Activated CD4-positive, alpha-beta memory T cell treated with anti-CD3 and anti-CD28 coated beads for 36 hours (primary cell): Measurements from ENCODE around the gene CD99. TPM values are rescaled to one million over a fixed set of nuclear protein-coding genes. Genes with fewer than 3 reads are reported as not detected.
A peak's percentile ranks its signal among the peaks of the same experiment; 100 is the strongest.

Experiments used
- CTCF ChIA-PET: fragments of 350-600 bp; sonication (Branson Sonifier 250); formaldehyde crosslinking; loops from one replicate; lab custom pipeline; 2021; ENCODE audit warnings: antibody characterized with exemption, inconsistent platforms; lab: Charles Lee
- POLR2A ChIA-PET: fragments of 350-600 bp; sonication (Branson Sonifier 250); formaldehyde crosslinking; loops from one replicate; lab custom pipeline; 2021; ENCODE audit warnings: antibody characterized with exemption; lab: Charles Lee
- DNase-seq: peaks from one replicate; pipeline ENCODE4 v3.0.0-alpha.2; 2020
- H3K27ac Mint-ChIP-seq: one replicate; pipeline ENCODE4 v1.8.0; 2021; ENCODE audit warnings: mixed read lengths
- H3K27me3 Mint-ChIP-seq: one replicate; pipeline ENCODE4 v1.8.0; 2021; ENCODE audit warnings: mixed read lengths
- H3K36me3 Mint-ChIP-seq: one replicate; pipeline ENCODE4 v1.8.0; 2021; ENCODE audit warnings: mixed read lengths
- H3K4me1 Mint-ChIP-seq: one replicate; pipeline ENCODE4 v1.8.0; 2021; ENCODE audit warnings: low read depth, mixed read lengths
- H3K4me3 Mint-ChIP-seq: one replicate; pipeline ENCODE4 v1.8.0; 2021; ENCODE audit warnings: mild to moderate bottlenecking, mixed read lengths
- H3K9me3 Mint-ChIP-seq: one replicate; pipeline ENCODE4 v1.8.0; 2021; ENCODE audit warnings: mixed read lengths
- intact Hi-C: fragments of 100-400 bp; cut with micrococcal nuclease; formaldehyde crosslinking; loops from one replicate; pipeline ENCODE4 v1.15.1; 2023
- total RNA-seq, 2 experiments: library from RNA; stranded (reverse); gene quantifications; one replicate each; pipeline ENCODE4 v1.2.3, GENCODE V29; 2021

The CD99 gene
- total RNA-seq, 2 experiments from 2014 or later = 282 to 283 TPM

- no peaks in the 10 kb centered on the region for H3K9me3 Mint-ChIP-seq
- no peaks in the 10 kb centered on the region for H3K27me3 Mint-ChIP-seq
- POLR2A ChIA-PET = no interaction called here
- H3K4me1 Mint-ChIP-seq = no peaks in the 10 kb centered on the region
- no peak for DNase-seq
- CTCF ChIA-PET = no interaction called here
- peaks cover 8% of the 10 kb centered on the region for H3K36me3 Mint-ChIP-seq
- H3K27ac Mint-ChIP-seq = no peak overlapping the region
- no peak overlapping the region for H3K4me3 Mint-ChIP-seq
- intact Hi-C loops = no loop called here
Observed at GRCh38 chrX:2677764-2678163, 13.3 kb upstream of the CD99 start.

GRCh38 chrX:2678583-2678982 is 12.5 kb upstream of the CD99 start:
- intact Hi-C loops = no loop called here
- ChIA-PET POLR2A (no interaction called here), CTCF (no interaction called here)
- Mint-ChIP-seq H3K36me3 (peaks cover 5% of the 10 kb centered on the region), H3K4me3 (no peak overlapping the region), H3K27me3 (no peaks in the 10 kb centered on the region), H3K9me3 (no peaks in the 10 kb centered on the region), H3K4me1 (no peaks in the 10 kb centered on the region), H3K27ac (no peak overlapping the region)
- no peak for DNase-seq

GRCh38 chrX:2679534-2680485 is 11.3 kb upstream of the CD99 start:
- no peak overlapping the region for H3K27ac Mint-ChIP-seq
- ChIA-PET POLR2A (no interaction called here), CTCF (no interaction called here)
- H3K27me3 Mint-ChIP-seq = no peaks in the 10 kb centered on the region
- no peak overlapping the region for H3K4me3 Mint-ChIP-seq
- intact Hi-C loops = no loop called here
- DNase-seq = no peak
- H3K4me1 Mint-ChIP-seq = no peaks in the 10 kb centered on the region
- no peaks in the 10 kb centered on the region for H3K9me3 Mint-ChIP-seq
- H3K36me3 Mint-ChIP-seq = peaks cover 5% of the 10 kb centered on the region

- H3K27me3 Mint-ChIP-seq = no peaks in the 10 kb centered on the region
Observed at GRCh38 chrX:2680486-2681348, 10.4 kb upstream of the CD99 start.

GRCh38 chrX:2682565-2683177 is 8.4 kb upstream of the CD99 start:
- POLR2A ChIA-PET = no interaction called here
- intact Hi-C loops = no loop called here
- CTCF ChIA-PET = no interaction called here
- Mint-ChIP-seq H3K9me3 (no peaks in the 10 kb centered on the region), H3K27me3 (no peaks in the 10 kb centered on the region), H3K36me3 (peaks cover 5% of the 10 kb centered on the region), H3K4me3 (no peak overlapping the region), H3K27ac (no peak overlapping the region), H3K4me1 (no peaks in the 10 kb centered on the region)
- DNase-seq = no peak

More at GRCh38 chrX:2680486-2681348, 10.4 kb upstream of the CD99 start:
- intact Hi-C loops = no loop called here
- Mint-ChIP-seq H3K9me3 (no peaks in the 10 kb centered on the region), H3K36me3 (peaks cover 5% of the 10 kb centered on the region), H3K4me3 (no peak overlapping the region), H3K4me1 (no peaks in the 10 kb centered on the region), H3K27ac (peak overlapping the region; percentile 42)
- ChIA-PET POLR2A (no interaction called here), CTCF (no interaction called here)
- no peak for DNase-seq

- intact Hi-C loops = no loop called here
- Mint-ChIP-seq H3K27ac (no peak overlapping the region), H3K4me1 (no peaks in the 10 kb centered on the region), H3K4me3 (no peak overlapping the region), H3K27me3 (no peaks in the 10 kb centered on the region), H3K36me3 (peaks cover 5% of the 10 kb centered on the region), H3K9me3 (no peaks in the 10 kb centered on the region)
- CTCF ChIA-PET = no interaction called here
- POLR2A ChIA-PET = no interaction called here
- no peak for DNase-seq
Observed at GRCh38 chrX:2684256-2684655, 6.8 kb upstream of the CD99 start.

- no peaks in the 10 kb centered on the region for H3K4me1 Mint-ChIP-seq
- POLR2A ChIA-PET = no interaction called here
- intact Hi-C loops = no loop called here
- CTCF ChIA-PET = no interaction called here
- H3K9me3 Mint-ChIP-seq = no peaks in the 10 kb centered on the region
- no peak overlapping the region for H3K27ac Mint-ChIP-seq
- no peaks in the 10 kb centered on the region for H3K27me3 Mint-ChIP-seq
- no peaks in the 10 kb centered on the region for H3K36me3 Mint-ChIP-seq
- no peak for DNase-seq
- no peak overlapping the region for H3K4me3 Mint-ChIP-seq
Observed at GRCh38 chrX:2685886-2686285, 5.2 kb upstream of the CD99 start.

GRCh38 chrX:2689773-2690666 is 1.1 kb upstream of the CD99 start:
- H3K9me3 Mint-ChIP-seq = no peaks in the 10 kb centered on the region
- peaks cover 15% of the 10 kb centered on the region for H3K4me1 Mint-ChIP-seq
- intact Hi-C loops = loop anchor here (5.0 to 10.0 kb wide), 4 partner anchors 43 to 1298 kb away; partner anchors contain the start of gene SLC25A6
- CTCF ChIA-PET = no interaction called here
- no peak for DNase-seq
- peaks cover 30% of the 10 kb centered on the region for H3K36me3 Mint-ChIP-seq
- H3K4me3 Mint-ChIP-seq = peak overlapping the region; percentile 32
- POLR2A ChIA-PET = no interaction called here
- H3K27me3 Mint-ChIP-seq = no peaks in the 10 kb centered on the region
- H3K27ac Mint-ChIP-seq = peak overlapping the region; percentile 39

GRCh38 chrX:2691543-2692220 is 587 bp downstream of the CD99 start:
- Mint-ChIP-seq H3K4me1 (peaks cover 32% of the 10 kb centered on the region), H3K27ac (peak overlapping the region; percentile 96), H3K9me3 (no peaks in the 10 kb centered on the region), H3K36me3 (peaks cover 42% of the 10 kb centered on the region), H3K4me3 (peak overlapping the region; percentile 86), H3K27me3 (no peaks in the 10 kb centered on the region)
- ChIA-PET CTCF (no interaction called here), POLR2A (no interaction called here)
- intact Hi-C loops = loop anchor here (2.0 to 10.0 kb wide), 5 partner anchors 44 to 1299 kb away; partner anchors contain the start of gene SLC25A6
- peak; percentile 45 for DNase-seq

- no peaks in the 10 kb centered on the region for H3K9me3 Mint-ChIP-seq
- intact Hi-C loops = loop anchor here (2.0 to 10.0 kb wide), 5 partner anchors 45 to 1300 kb away; partner anchors contain the start of gene SLC25A6
- ChIA-PET POLR2A (no interaction called here), CTCF (no interaction called here)
- H3K27me3 Mint-ChIP-seq = no peaks in the 10 kb centered on the region
- DNase-seq = peak; percentile 43
- peak overlapping the region; percentile 86 for H3K4me3 Mint-ChIP-seq
- peaks cover 50% of the 10 kb centered on the region for H3K36me3 Mint-ChIP-seq
- H3K4me1 Mint-ChIP-seq = peaks cover 40% of the 10 kb centered on the region
- peak overlapping the region; percentile 96 for H3K27ac Mint-ChIP-seq
Observed at GRCh38 chrX:2692221-2693112, 1.4 kb downstream of the CD99 start.
